HG03457 (cell line): ENCODE measurements around the gene FECH.
A peak's percentile ranks its signal among the peaks of the same experiment; 100 is the strongest.
"Not testable (repeated sequence)": the region's sequence is repeated elsewhere in the genome, so short reads cannot be mapped to it uniquely, and the experiment has no call there.

Source experiments
- ATAC-seq: cut with Tn5 transposase; IDR thresholded peaks from one replicate; pipeline ENCODE4 v1.9.1; 2021; ENCODE audit warnings: moderate number of reproducible peaks; ENCODE audit not compliant: unreplicated experiment

The FECH gene

GRCh38 chr18:57586251-57587049 is at the start of gene FECH:
Gene FECH, minus strand, starts transcription at chr18:57586702. Its CDS starts 82 bp downstream, at chr18:57586620.
- ATAC-seq: peak; percentile 81

GRCh38 chr18:57635003-57635822 is 48.7 kb upstream of the FECH start:
- no peak for ATAC-seq

- peak; percentile 1 for ATAC-seq
These were observed 45.2 kb upstream of the FECH start for GRCh38 chr18:57631697-57632096.

GRCh38 chr18:57630754-57631595 is 44.5 kb upstream of the FECH start:
- peak; percentile 27 for ATAC-seq

GRCh38 chr18:57630002-57630753 is 43.7 kb upstream of the FECH start:
- peak; percentile 67 for ATAC-seq

- no peak for ATAC-seq
These were observed 42.9 kb upstream of the FECH start for GRCh38 chr18:57629422-57629821.

- ATAC-seq: no peak
These were observed 41.0 kb upstream of the FECH start for GRCh38 chr18:57627488-57627887.

GRCh38 chr18:57624988-57625387 is 38.5 kb upstream of the FECH start:
- no peak for ATAC-seq

GRCh38 chr18:57621246-57621604 is 34.7 kb upstream of the FECH start:
- no peak for ATAC-seq

- ATAC-seq: no peak
These were observed 33.4 kb upstream of the FECH start for GRCh38 chr18:57619876-57620275.

- no peak for ATAC-seq
These were observed 32.4 kb upstream of the FECH start for GRCh38 chr18:57618910-57619309.

- no peak for ATAC-seq
These were observed 17.4 kb upstream of the FECH start for GRCh38 chr18:57603871-57604270.

GRCh38 chr18:57595347-57595746 is 8.8 kb upstream of the FECH start:
- no peak for ATAC-seq

GRCh38 chr18:57592716-57593115 is 6.2 kb upstream of the FECH start:
- not testable (repeated sequence) for ATAC-seq

GRCh38 chr18:57589161-57589560 is 2.7 kb upstream of the FECH start:
- ATAC-seq: no peak

GRCh38 chr18:57587098-57587661 is 678 bp upstream of the FECH start:
- no peak for ATAC-seq

GRCh38 chr18:57585855-57586250 is 649 bp downstream of the FECH start:
- ATAC-seq: no peak

- ATAC-seq: no peak
These were observed 1.1 kb downstream of the FECH start for GRCh38 chr18:57585421-57585820.

GRCh38 chr18:57584444-57584843 is 2.1 kb downstream of the FECH start:
- no peak for ATAC-seq

GRCh38 chr18:57583297-57583835 is 3.1 kb downstream of the FECH start:
- no peak for ATAC-seq
